A673 (cell line): ENCODE measurements around the gene RNF113B. TPM values are rescaled to one million over a fixed set of nuclear protein-coding genes. Genes with fewer than 3 reads are reported as not detected.

Experiments used
- BruUV-seq: library from RNA; stranded (reverse); fragments of 400-500 nt; replicated peaks from 2 replicates; lab custom pipeline; 2021; lab: Mats Ljungman, UMichigan
- CTCF ChIA-PET: fragments of 300-600 bp; sonication (Branson Sonifier 250); formaldehyde crosslinking; loops from one replicate; lab custom pipeline; 2022; ENCODE audit warnings: antibody characterized with exemption; lab: Charles Lee
- POLR2A ChIA-PET: fragments of 300-600 bp; sonication (Branson Sonifier 250); formaldehyde crosslinking; loops from one replicate; lab custom pipeline; 2022; ENCODE audit warnings: antibody characterized with exemption; ENCODE audit not compliant: low non-redundant PET; lab: Charles Lee
- DNase-seq: peaks from one replicate; pipeline ENCODE4 v3.0.0-alpha.2; 2015; ENCODE audit warnings: low spot score
- H3K27ac ChIP-seq: fragments of 200-600 bp; sonication (generic); 2 replicates; pipeline ENCODE4 v1.5.1; 2016; ENCODE audit warnings: mixed run types, low read depth, mild to moderate bottlenecking, mixed read lengths, antibody characterized with exemption, low read length; ENCODE audit not compliant: poor library complexity, severe bottlenecking
- H3K27me3 ChIP-seq: fragments of 200-600 bp; sonication (generic); replicated peaks from 2 replicates; pipeline ENCODE4 v1.6.1; 2017; ENCODE audit warnings: mixed run types, low read depth, mild to moderate bottlenecking, mixed read lengths, antibody characterized with exemption, low read length; ENCODE audit not compliant: insufficient read depth, poor library complexity
- H3K36me3 ChIP-seq: fragments of 200-600 bp; sonication (generic); 2 replicates; pipeline ENCODE4 v1.6.1; 2016; ENCODE audit warnings: mixed run types, mild to moderate bottlenecking, mixed read lengths, antibody characterized with exemption, low read length; ENCODE audit not compliant: insufficient read depth, poor library complexity, severe bottlenecking
- H3K4me1 ChIP-seq: fragments of 200-600 bp; sonication (generic); 2 replicates; pipeline ENCODE4 v1.6.1; 2017; ENCODE audit warnings: mixed run types, mild to moderate bottlenecking, mixed read lengths, antibody characterized with exemption, low read length; ENCODE audit not compliant: insufficient read depth, poor library complexity, severe bottlenecking
- H3K4me3 ChIP-seq: fragments of 200-600 bp; sonication (generic); 2 replicates; pipeline ENCODE4 v1.5.1; 2016; ENCODE audit warnings: low read depth, mixed run types, mild to moderate bottlenecking, mixed read lengths, low read length; ENCODE audit not compliant: poor library complexity, severe bottlenecking
- H3K9me3 ChIP-seq: fragments of 200-600 bp; sonication (generic); 2 replicates; pipeline ENCODE4 v1.6.1; 2016; ENCODE audit warnings: mixed run types, low read depth, mild to moderate bottlenecking, mixed read lengths, antibody characterized with exemption, low read length; ENCODE audit not compliant: poor library complexity, severe bottlenecking
- CTCF ChIP-seq: fragments of 300-800, 200-600 bp; sonication (generic); conservative IDR thresholded peaks from 2 replicates; pipeline ENCODE4 v1.5.1; 2017; ENCODE audit warnings: low read depth, mild to moderate bottlenecking, antibody characterized with exemption, low read length, moderate library complexity, mixed read lengths
- EZH2 ChIP-seq: fragments of 200-600 bp; sonication (generic); IDR thresholded peaks from 2 replicates; pipeline ENCODE4 v1.6.1; 2017; ENCODE audit warnings: borderline replicate concordance, low read depth, mild to moderate bottlenecking, mixed read lengths, antibody characterized with exemption, low read length; ENCODE audit not compliant: poor library complexity, severe bottlenecking
- intact Hi-C: fragments of 100-400 bp; cut with micrococcal nuclease; formaldehyde crosslinking; loops from one replicate; pipeline ENCODE4 v1.10.0; 2022; ENCODE audit not compliant: unreplicated experiment
- total RNA-seq: library from RNA; stranded (reverse); gene quantifications from 2 replicates; pipeline ENCODE4 v1.2.3, GENCODE V29; 2021

RNF113B gene
- total RNA-seq, 1 experiment from 2014 or later = not detected

- CTCF ChIA-PET = no interaction called here
- no peak for DNase-seq
- BruUV-seq = no TSS peak
- H3K36me3 ChIP-seq = peaks cover 5% of the 10 kb centered on the region
- POLR2A ChIA-PET = no interaction called here
- no peak overlapping the region for H3K27ac ChIP-seq
- TF ChIP-seq CTCF = no peak
- no peak for TF ChIP-seq EZH2
- intact Hi-C loops = no loop called here
- H3K4me1 ChIP-seq = no peaks in the 10 kb centered on the region
- peaks cover 24% of the 10 kb centered on the region for H3K9me3 ChIP-seq
- H3K4me3 ChIP-seq = no peak overlapping the region
- no peaks in the 10 kb centered on the region for H3K27me3 ChIP-seq
Observed at GRCh38 chr13:98204546-98204945, 27.5 kb upstream of the RNF113B start.

- ChIA-PET POLR2A (no interaction called here), CTCF (no interaction called here)
- Histone ChIP-seq H3K27ac (no peak overlapping the region), H3K4me3 (no peak overlapping the region), H3K4me1 (no peaks in the 10 kb centered on the region), H3K9me3 (peaks cover 24% of the 10 kb centered on the region), H3K36me3 (peaks cover 5% of the 10 kb centered on the region), H3K27me3 (no peaks in the 10 kb centered on the region)
- BruUV-seq = no TSS peak
- no peak for DNase-seq
- intact Hi-C loops = no loop called here
- TF ChIP-seq EZH2 (no peak), CTCF (no peak)
Observed at GRCh38 chr13:98203646-98204326, 26.7 kb upstream of the RNF113B start.

GRCh38 chr13:98201984-98202383 is 24.9 kb upstream of the RNF113B start:
- Histone ChIP-seq H3K4me1 (no peaks in the 10 kb centered on the region), H3K4me3 (no peak overlapping the region), H3K36me3 (peaks cover 5% of the 10 kb centered on the region), H3K9me3 (peaks cover 24% of the 10 kb centered on the region), H3K27me3 (no peaks in the 10 kb centered on the region), H3K27ac (no peak overlapping the region)
- ChIA-PET POLR2A (interaction anchor here (0.7 kb wide), 1 partner anchor 47 kb away, joined by 3 read pairs; no protein-coding TSS in a partner anchor), CTCF (no interaction called here)
- no peak for DNase-seq
- intact Hi-C loops = no loop called here
- TF ChIP-seq CTCF (no peak), EZH2 (no peak)
- BruUV-seq = no TSS peak
